GM19193 (cell line): ENCODE data around the gene CARD10.

Source experiments
- POLR2A ChIP-seq: IDR thresholded peaks from 4 replicates; pipeline ENCODE4 v1.6.1; 2011; ENCODE audit not compliant: insufficient read depth, insufficient read length; ENCODE audit errors: extremely low read depth

CARD10 gene

GRCh38 chr22:37544955-37545702, 25.9 kb upstream of the CARD10 start:
- TF ChIP-seq POLR2A = no peak

- no peak for TF ChIP-seq POLR2A
These were observed 23.7 kb upstream of the CARD10 start for GRCh38 chr22:37542959-37543358.

GRCh38 chr22:37538590-37539357, 19.6 kb upstream of the CARD10 start:
- no peak for TF ChIP-seq POLR2A

- no peak for TF ChIP-seq POLR2A
These were observed 15.9 kb upstream of the CARD10 start for GRCh38 chr22:37535159-37535558.

- no peak for TF ChIP-seq POLR2A
These were observed 15.2 kb upstream of the CARD10 start for GRCh38 chr22:37534445-37534844.

- no peak for TF ChIP-seq POLR2A
These were observed 14.8 kb upstream of the CARD10 start for GRCh38 chr22:37533995-37534394.

GRCh38 chr22:37529652-37530345, 10.6 kb upstream of the CARD10 start:
- TF ChIP-seq POLR2A = no peak

- TF ChIP-seq POLR2A = no peak
These were observed 7.2 kb upstream of the CARD10 start for GRCh38 chr22:37526376-37526775.

- no peak for TF ChIP-seq POLR2A
These were observed 6.6 kb upstream of the CARD10 start for GRCh38 chr22:37525746-37526350.

- no peak for TF ChIP-seq POLR2A
These were observed 6.0 kb upstream of the CARD10 start for GRCh38 chr22:37525073-37525745.

- no peak for TF ChIP-seq POLR2A
These were observed 3.3 kb upstream of the CARD10 start for GRCh38 chr22:37522482-37522881.

GRCh38 chr22:37521236-37521739, 2.1 kb upstream of the CARD10 start:
- no peak for TF ChIP-seq POLR2A

GRCh38 chr22:37520776-37521191, 1.6 kb upstream of the CARD10 start:
- no peak for TF ChIP-seq POLR2A

GRCh38 chr22:37518509-37519267, 527 bp downstream of the CARD10 start:
- no peak for TF ChIP-seq POLR2A
